Activated CD4-positive, alpha-beta T cell treated with anti-CD3 and anti-CD28 coated beads for 1 hour (primary cell): ENCODE measurements around the gene SYT14.
"Not testable (repeated sequence)": the region's sequence is repeated elsewhere in the genome, so short reads cannot be mapped to it uniquely, and the experiment has no call there.

ENCODE experiments used
- DNase-seq: peaks from one replicate; pipeline ENCODE4 v3.0.0-alpha.2; 2020

The SYT14 gene

DNA sequence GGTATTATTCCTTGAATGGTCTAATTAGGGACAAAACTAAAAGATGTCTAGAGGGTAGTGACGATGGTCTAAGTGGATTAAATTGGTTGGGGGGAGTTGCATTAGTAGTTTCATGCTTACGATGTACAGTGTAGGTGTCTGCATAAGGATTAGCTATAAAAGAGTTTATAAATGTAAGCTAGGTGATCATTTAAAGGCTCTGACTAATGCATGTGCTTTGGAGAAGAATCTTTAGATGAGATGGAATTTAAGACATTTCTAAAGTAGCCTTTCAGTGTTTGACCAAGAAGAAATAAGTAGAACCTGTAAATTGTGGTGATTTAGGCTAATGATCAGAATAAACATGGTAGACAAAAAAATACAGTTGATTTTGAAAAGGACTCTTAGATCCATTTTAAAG is 7.4 kb downstream of the SYT14 start:
- DNase-seq: no peak

DNA sequence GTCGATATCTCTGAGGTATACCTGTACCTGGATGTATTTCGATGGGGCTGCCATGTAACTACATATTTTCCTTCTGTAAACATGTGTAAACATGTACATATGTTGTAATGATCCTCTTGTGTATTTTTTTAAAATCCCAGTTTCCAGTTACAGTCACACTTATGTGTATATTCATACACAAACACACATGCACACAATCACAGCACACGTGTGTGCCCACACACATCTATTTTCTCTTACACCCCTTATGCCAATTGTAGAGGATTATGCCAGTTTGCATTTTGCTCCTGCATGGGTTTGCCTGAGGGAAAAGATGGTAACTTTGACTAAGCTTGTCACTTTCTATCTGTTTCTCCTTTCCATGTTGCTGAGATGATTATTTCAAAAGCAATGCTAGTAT is 10.1 kb downstream of the SYT14 start:
- DNase-seq: no peak

DNA sequence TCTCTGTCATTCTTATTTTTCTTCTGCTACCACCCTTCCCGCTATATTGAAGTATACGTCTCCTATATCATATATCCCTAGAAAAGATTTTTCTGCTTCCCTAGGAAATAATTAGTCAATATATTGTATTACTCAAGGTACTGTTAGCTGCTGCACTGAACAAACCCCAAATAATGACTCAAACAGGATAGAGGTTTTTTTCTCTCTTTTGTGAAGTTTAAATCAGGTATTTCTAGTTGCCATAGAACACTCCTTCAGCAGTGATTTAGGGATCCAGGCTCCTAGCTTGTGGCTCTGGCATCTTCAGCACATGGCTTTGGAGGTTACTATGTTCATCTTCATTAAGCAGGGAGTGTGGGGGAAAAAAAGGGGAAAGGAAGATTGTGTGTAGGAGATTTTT is 18.1 kb downstream of the SYT14 start:
- no peak for DNase-seq

DNA sequence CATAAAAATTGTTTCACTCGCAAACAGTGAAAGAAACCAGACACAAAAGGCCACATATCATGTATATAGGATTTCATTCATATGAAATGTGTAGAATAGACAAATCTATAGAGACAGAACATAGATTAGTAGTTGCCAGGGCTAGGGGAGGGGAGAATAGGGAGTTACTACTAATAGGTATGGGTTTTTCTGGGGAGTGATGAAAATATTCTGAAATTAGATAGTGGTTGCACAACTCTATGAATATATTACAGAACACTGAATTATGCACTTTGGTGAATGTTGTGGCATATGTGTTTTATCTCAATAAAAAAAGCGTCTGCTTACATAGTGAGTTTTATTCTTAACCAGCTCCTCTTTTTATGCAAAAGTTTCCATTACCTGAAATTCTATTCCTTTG is 21.6 kb downstream of the SYT14 start:
- DNase-seq: no peak

DNA sequence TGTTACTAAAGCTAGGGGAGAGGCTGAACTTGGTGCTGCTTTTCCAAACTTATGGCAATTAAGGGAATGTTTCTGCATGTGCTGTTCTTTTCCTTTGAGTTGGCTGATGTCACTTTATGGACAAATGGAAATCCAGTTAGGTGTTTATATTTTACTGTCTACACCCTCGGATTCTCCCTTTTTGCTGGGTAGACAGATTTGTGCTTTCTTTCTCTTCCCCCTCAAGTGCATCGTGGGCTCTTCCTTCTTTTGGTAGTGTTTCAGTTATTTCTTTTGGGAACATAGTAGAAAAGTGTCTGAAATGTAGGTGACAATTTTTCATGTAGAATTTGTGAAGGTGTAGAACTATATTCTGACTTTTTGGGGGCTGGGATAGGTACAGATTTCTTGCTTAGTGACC is 22.9 kb downstream of the SYT14 start:
- DNase-seq: no peak

DNA sequence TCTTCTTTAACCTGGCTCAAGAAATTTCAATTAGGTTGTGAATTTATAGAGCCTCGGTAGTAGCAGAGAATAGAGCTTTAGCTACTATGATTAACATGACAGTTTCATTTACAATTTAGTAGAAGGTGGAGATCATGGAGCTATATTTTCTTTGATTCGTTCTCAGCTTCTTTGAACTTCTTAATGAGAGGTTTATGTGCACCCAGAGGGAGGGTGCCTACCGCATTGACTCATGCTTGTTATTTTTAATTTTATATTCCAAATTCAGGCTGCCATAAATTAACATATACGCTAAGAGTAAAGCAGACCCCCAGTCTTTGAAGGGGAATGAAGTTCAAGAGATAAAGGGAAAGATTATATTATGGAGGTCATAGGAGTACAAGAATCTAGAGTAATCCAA is 24.4 kb downstream of the SYT14 start:
- no peak for DNase-seq

DNA sequence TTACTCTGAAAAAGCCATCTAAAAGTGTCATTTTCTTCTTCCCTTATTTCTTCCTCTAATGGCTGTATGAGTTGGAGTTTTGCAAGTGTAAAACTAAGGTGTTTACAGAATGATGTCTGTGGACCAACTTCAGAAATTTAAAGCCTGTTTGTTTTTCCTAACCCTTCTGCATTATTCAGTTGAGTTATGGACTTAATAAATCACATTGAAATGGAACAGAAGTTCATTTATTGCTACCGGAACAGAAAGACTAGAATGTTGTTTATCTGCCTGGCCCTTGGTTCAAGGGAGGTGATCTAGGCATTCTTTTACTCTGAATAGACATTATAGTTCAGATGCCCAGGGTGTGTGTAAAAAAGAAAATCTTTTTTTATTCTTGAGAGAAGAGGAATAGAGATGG is 24.8 kb downstream of the SYT14 start:
- DNase-seq: no peak

DNA sequence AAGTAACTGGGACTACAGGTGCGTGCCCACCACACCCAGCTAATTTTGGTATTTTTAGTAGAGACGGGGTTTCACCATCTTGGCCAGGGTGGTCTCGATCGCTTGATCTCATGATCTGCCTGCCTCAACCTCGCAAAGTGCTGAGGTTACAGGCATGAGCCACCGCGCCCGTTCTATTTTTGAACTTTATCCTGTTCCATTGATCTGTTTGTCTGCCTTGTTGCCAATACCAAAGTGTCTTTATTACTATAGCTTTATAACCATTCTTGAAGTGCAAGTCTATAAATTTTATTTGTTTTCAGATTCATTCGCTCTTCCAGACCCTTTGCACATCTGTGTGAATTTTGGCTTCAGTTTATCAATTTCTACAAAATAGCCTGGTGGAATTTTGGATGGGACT is 28.0 kb downstream of the SYT14 start:
- DNase-seq: no peak

DNA sequence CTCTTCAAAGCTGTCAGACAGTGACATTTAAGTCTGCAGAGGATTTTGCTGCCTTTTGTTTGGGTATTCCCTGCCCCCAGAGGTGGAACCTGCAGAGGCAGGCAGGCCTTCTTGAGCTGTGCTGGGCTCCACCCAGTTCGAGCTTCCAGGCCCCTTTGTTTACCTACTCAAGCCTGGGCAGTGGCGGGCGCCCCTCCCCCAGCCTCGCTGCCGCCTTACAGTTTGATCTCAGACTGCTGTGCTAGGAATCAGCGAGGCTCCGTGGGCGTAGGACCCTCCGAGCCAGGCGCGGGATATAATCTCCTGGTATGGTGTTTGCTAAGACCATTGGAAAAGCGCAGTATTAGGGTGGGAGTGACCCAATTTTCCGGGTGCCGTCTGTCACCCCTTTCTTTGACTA is 40.7 kb downstream of the SYT14 start:
- DNase-seq: not testable (repeated sequence)

DNA sequence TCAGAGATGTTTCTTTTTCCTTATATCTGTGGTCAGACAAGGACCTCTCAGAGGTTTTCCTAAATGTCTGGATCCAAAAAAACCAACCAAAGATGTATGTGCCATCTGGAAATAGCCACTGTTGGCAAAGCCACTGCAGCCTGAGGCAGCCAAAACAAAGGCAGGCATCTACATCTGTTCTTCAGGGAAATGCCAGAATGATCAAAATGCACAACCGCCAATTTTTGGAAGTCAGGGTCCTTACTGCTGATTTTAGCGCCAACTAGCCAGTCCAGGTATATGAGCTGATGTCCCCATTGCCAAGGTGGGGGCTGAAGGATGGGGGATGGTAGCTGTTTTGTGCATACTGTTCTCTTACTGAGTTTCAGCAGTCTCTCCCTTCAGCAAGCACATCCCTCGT is 45.9 kb downstream of the SYT14 start:
- no peak for DNase-seq

DNA sequence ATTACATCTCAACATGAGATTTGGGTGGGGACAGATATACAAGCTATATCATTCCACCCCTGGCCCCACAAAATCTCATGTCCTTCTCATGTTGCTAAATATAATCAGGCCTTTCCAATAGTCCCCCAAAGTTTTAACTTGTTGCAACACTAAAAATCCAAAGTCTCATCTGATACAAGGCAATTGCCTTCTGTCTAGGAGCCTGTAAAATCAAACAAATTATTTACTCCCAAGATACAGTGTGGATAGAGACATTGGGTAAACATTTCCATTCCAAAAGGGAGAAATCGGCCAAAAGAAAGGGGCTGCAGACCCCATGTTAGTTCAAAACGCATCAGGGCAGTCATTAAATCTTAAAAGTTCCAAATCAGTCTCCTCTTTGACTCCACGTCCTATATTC is 47.0 kb downstream of the SYT14 start:
- DNase-seq: no peak

DNA sequence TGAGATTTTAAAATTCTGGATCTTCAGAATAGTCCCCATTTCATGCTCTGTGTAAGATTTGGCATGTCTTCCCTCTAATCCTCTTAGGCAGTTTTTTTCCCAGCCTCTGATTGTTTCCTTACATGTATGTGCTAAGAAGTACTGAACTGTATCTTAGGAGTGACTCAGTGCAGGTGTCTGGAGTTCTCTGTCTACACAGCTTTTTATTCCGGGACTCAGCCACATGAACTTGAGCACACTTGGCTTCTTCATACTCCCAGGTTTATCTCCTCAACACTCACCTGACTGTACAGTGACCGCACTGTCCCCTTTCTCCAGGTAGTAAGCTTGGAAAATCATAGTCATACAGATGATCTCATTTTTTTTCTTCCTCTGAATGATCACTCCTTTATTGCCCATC is 50.7 kb downstream of the SYT14 start:
- no peak for DNase-seq

DNA sequence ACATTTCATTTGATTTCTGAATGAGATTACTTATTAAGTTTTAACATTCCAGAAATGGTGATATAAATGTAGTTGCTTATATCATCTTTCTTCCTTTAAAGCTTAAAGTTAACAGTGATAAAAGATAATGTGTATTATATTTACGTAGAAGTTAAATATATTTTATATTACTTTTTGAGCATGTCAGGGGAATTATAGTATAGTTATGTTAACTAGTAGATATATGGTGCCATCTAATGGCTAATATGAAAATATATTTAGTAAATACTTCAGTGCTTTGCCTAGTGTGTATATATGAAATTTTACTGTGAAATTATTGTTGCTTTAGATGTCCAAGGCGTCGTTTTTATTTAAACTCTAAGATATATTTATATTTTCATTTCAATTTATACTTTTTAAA is 51.5 kb downstream of the SYT14 start:
- no peak for DNase-seq

DNA sequence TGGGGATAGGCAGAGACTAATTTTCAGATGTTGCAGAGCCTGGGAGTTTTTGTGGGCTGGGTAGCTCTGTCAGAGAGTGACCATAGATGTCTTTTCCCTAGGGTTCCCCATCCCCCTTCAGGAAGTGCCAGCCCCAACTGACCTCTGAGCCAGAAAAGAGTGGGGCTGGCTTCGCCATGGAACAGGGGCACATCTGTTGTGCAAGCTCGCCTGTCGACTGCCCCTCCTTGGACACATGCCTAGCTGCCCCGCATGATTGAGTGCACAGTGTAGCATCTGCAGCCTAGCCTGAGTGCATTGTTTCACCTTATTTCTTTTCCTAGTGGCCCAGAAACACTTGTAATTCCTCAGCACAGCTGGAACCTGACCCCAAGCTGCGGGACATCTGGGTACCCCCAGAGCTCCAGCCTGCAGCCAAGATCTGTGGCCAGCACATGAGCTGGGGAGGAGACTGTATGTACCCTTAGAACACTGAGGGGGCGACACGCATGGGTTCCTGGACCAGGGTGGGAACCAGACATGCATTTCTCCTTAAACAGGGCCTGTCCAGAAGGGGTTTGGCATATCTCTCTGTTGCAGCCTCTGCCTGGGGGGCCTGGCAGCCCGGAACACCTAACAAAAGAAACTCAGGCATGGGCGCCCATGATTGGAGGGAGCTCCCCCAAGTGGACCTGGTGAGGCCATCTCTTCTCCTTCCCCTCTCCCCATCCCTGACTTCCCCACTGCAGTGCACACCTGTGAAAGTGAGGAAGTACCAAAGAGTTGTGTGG is 55.2 kb downstream of the SYT14 start:
- no peak for DNase-seq

DNA sequence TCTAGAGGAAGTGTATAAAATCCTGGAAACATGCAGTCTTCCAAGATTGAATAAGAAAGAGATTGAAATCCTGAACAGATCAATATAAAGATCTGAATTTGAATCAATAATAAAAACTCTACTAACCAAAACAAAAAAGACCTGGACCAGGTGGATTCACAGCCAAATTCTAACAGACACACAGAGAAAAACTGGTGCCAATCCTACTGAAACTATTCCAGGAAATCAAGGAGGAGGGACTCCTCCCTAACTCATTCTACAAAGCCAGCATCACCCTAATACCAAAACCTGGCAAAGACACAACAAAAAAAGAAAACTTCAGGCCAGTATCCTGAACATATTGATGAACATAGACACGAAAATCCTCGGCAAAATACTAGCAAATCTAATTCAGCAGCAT is 58.3 kb downstream of the SYT14 start:
- no peak for DNase-seq

DNA sequence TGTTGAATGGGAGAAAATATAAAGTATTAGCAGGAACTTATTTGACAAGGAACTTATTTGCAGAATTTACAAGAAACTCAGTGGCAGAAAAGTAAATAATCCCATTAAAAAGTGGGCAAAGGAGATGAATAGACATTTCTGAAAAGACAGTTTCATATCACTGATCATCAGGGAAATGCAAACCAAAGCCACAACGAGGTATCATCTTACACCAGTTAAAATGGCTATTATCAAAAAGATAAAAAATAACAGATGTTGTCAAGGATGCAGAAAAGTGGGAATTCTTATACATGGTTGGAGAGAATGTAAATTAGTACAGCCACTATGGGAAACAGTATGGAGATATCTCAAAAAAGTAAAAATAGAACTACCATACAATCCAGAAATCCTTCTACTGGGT is 61.0 kb downstream of the SYT14 start:
- DNase-seq: no peak

DNA sequence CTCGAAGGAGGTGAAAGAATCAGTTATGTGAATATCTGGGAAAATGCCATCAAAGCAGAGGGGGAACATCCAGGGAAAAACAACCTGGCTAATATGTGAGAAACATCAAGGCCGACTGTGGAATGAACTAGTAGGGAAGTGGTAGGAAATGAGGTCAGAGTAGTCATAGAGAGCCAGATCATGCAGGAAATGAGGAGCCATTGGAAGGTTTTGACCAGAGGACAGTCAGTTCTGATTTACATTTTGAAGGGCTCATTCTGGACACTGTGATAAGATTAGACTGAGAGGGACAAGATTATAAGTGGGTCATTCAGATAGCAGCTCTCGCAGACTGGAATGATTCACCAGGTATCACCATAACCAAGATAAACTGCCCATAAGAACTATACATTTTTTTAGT is 63.7 kb downstream of the SYT14 start:
- no peak for DNase-seq

DNA sequence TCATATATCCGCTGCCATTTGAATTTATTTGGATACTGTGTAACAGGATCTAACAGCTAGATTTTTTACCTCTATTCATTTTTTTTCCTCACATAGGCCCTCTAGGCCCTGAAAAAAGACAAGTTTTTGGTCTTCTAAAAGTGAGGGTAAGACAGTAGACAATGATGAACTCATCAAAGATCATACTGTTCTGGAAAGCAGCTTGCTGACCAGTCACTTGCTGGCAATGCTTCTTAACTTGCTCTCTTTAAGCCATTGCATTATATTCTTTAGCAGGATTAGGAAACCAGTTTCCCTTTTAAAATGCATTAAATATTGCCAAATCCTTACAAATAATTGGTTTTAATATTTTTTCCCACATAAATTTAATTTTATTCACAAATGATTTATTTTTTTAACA is 65.5 kb downstream of the SYT14 start:
- no peak for DNase-seq

DNA sequence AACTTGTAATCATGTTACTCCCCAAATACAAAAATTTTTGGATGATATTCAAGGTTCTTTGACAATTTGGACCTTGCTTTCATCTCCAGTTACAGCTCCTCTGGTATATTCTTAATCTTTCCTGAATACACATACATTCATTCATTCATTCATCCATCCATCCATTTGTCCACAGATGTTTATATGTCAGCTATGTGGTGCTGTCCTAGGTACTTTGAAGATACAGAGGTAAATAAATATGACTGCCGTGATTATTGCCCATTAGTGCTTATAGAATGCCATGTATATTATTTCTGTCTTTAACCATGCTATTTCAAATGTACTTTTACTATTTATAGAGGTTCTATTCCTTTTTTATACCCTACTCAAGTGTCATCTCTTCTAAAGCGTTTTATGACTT is 72.1 kb downstream of the SYT14 start:
- no peak for DNase-seq

DNA sequence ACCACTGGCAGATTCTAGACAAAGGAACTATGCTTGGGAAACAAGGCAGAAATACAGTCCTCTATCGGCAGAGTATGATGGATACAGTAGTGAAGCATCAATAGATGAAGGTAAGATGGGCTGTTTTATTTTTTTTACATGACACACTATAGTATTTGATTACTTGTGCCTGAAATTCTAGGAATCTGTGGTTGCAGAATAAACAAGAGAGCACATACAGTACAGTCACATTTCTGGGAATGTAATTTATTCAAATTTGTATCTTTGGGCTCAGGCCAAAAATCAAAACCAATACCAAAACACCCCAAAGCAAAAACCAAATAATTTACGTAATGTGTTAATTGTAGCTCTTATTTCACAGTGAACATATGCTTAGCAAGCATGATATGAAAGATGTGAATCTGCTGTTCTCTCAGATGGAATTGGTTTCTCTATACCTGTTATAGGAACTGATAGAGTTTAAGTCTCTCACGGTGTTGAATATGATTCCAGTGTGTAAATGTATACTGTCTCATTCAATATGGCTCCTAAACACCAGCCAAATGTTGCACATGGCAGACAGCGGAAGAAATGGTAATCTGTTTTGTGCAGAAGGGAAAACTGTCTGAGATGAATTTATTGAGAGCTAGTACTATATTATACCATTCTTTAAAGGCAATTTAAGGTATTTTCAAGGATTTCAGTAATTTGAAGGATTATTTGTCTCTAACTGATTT is 83.3 kb downstream of the SYT14 start:
- DNase-seq: no peak

DNA sequence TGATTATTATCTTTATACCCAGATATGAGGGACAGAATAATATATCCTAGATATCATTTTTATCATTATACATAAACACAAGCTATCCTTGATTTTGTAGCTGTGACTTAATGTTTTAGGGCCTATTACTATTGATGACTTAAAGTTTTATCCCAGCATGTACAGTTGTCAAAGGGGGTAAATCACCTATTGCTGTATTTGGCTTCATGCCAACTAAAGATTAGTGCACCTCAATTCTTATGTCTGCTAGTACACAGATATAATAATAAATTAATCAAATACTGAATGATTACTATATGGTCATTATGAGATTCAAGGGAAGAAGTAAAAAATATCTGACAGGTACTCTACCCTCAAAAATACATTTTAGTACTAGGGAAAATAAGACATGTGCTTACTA is 84.0 kb downstream of the SYT14 start:
- no peak for DNase-seq

DNA sequence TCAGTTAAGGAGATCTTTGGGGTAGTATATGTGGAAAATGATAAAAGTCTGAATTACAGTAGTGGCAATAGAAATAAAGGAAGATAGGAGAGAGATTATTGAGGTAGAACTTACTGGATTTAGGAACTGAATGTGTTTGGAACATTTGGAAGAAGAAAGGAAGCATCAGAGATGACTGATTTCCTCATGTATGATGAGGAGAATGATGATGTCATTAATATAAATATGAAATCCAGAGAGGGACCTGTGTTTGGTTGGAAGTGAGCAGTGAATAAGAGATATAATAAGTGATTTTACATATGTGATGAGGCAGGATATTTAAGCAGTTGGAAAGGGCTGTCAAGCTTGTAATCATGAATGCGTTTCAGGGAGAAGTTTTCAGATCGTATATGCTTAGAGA is 86.3 kb downstream of the SYT14 start:
- DNase-seq: no peak

DNA sequence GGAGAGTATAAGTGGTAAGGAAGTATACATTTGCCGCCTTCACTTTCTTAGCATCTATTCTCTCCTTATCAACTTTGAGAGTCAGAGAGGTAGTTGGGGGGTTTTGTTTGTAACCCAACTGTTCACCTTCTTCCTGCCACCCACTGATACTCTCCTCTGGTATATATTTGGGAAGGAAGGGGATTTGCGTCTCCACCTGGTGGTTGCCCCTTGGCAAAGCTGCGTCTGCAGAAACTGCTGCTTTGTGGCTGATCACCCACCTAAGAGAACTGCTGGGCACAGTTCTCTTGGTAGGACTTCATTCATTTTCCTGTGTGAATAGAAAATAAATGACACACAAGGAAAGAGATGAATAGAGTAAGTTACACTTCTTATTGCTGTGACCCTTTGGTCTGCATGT is 87.0 kb downstream of the SYT14 start:
- DNase-seq: no peak

DNA sequence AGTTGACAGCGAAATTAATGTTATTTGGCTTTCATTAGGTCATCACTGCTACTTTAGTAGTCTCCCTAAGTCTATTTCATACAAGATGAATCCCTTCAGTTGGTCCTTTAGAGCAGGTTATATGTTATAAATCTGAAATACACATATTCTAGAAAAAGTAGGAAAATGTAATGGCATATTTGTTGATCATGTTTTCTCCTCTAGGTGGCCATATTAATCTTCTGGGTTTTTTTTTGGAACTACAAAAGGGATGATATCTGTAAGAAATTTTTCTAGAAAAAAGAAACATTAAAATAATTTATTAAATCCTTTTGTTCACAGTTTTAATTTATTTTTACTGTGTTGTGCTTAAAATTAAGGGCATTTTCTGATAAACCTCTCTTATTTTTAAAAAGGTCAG is 87.9 kb downstream of the SYT14 start:
- no peak for DNase-seq

DNA sequence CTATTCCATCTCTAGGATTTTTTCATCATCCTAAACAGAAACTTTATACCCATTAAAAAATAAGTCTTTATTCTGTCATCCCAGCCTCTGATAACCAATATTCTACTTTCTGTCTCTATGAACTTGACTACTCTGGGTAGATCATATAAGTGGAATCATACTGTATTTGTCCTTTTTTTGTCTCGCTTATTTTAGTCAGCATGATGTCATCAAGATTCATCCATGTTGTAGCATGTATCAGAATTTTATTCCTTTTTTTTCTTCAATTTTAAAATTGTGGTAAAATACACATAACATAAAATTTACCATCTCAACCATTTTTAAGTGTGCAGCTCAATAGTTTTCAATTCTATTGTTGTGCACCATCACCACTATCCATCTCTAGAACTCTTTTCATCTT is 90.0 kb downstream of the SYT14 start:
- DNase-seq: no peak
